Measurements from ENCODE around the gene ACRBP.

DNA sequence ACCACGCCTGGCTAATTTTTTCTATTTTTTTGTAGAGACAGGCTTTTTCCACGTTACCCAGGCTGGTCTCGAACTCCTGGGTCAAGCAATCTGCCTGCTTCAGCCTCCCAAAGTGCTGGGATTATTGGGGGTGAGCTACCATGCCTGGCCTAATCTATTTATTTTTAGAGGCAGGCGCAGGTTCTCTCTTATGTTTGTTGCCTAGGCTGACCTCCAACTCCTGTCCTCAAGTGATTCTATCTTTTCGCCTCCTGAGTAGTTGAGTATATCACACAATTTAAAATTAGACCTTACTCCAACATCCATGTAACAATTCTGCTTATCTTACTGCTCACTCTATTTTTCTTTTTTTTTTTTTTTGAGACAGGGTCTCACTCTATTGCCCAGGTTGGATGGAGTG is 6.8 kb upstream of the ACRBP start:
- no peak for TF ChIP-seq POLR2AphosphoS5 (IDR thresholded peaks at IDR 0.05)
- TF ChIP-seq, protein P1, sequence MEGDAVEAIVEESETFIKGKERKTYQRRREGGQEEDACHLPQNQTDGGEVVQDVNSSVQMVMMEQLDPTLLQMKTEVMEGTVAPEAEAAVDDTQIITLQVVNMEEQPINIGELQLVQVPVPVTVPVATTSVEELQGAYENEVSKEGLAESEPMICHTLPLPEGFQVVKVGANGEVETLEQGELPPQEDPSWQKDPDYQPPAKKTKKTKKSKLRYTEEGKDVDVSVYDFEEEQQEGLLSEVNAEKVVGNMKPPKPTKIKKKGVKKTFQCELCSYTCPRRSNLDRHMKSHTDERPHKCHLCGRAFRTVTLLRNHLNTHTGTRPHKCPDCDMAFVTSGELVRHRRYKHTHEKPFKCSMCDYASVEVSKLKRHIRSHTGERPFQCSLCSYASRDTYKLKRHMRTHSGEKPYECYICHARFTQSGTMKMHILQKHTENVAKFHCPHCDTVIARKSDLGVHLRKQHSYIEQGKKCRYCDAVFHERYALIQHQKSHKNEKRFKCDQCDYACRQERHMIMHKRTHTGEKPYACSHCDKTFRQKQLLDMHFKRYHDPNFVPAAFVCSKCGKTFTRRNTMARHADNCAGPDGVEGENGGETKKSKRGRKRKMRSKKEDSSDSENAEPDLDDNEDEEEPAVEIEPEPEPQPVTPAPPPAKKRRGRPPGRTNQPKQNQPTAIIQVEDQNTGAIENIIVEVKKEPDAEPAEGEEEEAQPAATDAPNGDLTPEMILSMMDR (IDR thresholded peaks at IDR 0.05), result no peak
- no peak for TF ChIP-seq POLR2A (IDR thresholded peaks at IDR 0.05; ENCODE audit: low read depth)

Data from esophagus muscularis mucosa (tissue), 3 donors.